Left lung (tissue), 10 donors: Measurements from ENCODE around the gene RCC1. TPM values are rescaled to one million over a fixed set of nuclear protein-coding genes. Genes with fewer than 3 reads are reported as not detected.
A peak's percentile ranks its signal among the peaks of the same experiment; 100 is the strongest.

Experiments used
- ATAC-seq: fragments of 200-7000 bp; cut with Tn5 transposase; one replicate; pipeline ENCODE4 v1.9.1; 2020; ENCODE audit warnings: moderate library complexity
- DNase-seq, 4 donors: peaks; one replicate each; pipeline ENCODE4 v3.0.0-alpha.2; 2013 to 2020
- H3K27ac ChIP-seq, 2 donors: fragments of 200-600 bp; sonication (generic) in 1 of 2; one replicate each; pipeline versions ENCODE4 v1.5.0 to v1.8.0; 2020 to 2021
- H3K27me3 ChIP-seq, 2 donors: fragments of 200-600 bp; sonication (generic) in 1 of 2; one replicate each; pipeline versions ENCODE4 v1.5.0 to v1.8.0; 2020 to 2021
- H3K36me3 ChIP-seq, 2 donors: fragments of 200-600 bp; sonication (generic) in 1 of 2; one replicate each; pipeline versions ENCODE4 v1.5.0 to v1.8.0; 2020 to 2021
- H3K4me1 ChIP-seq, 2 donors: fragments of 200-600 bp; one replicate each; pipeline ENCODE4 v1.8.0; 2021
- H3K4me3 ChIP-seq, 2 donors: fragments of 200-600 bp; sonication (generic) in 1 of 2; one replicate each; pipeline versions ENCODE4 v1.5.0 to v1.8.0; 2020 to 2021; ENCODE audit warnings: mild to moderate bottlenecking in 1 of 2
- H3K9me3 ChIP-seq, 2 donors: fragments of 200-600 bp; sonication (generic) in 1 of 2; one replicate each; pipeline versions ENCODE4 v1.5.0 to v1.8.0; 2020 to 2021
- intact Hi-C, 2 donors: fragments of 100-400 bp; cut with DNase I; formaldehyde crosslinking; loops; one replicate each; pipeline versions ENCODE4 v1.11.2 to v1.14.2; 2022
- polyA plus RNA-seq, 6 donors: library from polyadenylated mRNA; unstranded; fragments of 120-200 nt; gene quantifications; one replicate each; pipeline ENCODE4 v1.2.1, GENCODE V29; 2013; ENCODE audit not compliant: insufficient read length in 6 of 6
- total RNA-seq, 2 donors: library from RNA; stranded (reverse); fragmentation: NEBNext Ultra II Directional; extraction: Animal tissue kit (Norgen Biotek cat#: 25700); gene quantifications; one replicate each; pipeline ENCODE4 v1.2.1, GENCODE V29; 2021
- TF ChIP-seq, protein P1 (sequence below), 2 donors: fragments of 200-600 bp; sonication (generic) in 1 of 2; IDR thresholded peaks; one replicate each; pipeline versions ENCODE4 v1.5.0 to v1.8.0; 2021; ENCODE audit warnings: antibody characterized with exemption in 2 of 2
- donor health status: DM: no; HTN: yes; CAD: no.
- donor health status: DM: no; HTN: no; CAD: no.

Gene RCC1
- total and polyA plus RNA-seq, 8 donors, result 35.5 to 57.8 (median 38.7) TPM

DNA sequence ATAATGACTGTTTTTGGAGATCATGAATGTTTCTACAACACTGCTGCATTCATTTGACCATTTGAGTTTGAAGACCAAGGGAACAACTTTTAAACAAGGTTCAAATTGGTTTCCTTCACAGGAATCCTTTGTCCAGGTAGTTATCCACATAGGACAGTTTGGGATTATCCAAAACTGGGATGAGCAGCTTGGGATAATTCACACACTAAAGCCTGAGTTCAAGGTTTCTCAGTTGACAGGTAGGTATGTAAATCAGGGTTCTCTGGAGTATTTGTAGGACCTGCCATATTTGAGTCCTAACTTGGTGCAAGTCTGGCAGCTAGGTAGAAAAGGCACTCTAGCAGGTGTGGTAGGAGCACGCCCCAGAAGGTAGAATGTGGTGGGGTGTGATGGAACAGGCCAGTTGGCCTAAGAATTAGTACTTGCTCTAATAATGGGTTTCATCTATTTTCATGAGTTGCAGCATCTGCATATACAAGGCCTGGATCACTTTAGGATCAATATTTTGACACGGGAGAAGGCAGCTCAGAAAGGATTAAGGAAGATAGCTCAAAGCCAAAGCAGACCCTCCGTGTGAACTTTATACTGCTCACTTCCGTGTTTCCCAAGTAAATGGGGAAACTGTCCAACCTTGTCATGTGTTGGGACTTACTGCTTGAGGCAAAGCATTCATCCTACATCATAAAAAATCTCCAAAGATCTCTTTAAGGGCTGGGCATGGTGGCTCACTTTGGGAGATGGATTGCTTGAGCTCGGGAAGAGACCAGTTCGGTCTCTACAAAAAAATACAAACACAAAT lies 72.1 kb downstream of the RCC1 start:
- TF ChIP-seq, protein P1, sequence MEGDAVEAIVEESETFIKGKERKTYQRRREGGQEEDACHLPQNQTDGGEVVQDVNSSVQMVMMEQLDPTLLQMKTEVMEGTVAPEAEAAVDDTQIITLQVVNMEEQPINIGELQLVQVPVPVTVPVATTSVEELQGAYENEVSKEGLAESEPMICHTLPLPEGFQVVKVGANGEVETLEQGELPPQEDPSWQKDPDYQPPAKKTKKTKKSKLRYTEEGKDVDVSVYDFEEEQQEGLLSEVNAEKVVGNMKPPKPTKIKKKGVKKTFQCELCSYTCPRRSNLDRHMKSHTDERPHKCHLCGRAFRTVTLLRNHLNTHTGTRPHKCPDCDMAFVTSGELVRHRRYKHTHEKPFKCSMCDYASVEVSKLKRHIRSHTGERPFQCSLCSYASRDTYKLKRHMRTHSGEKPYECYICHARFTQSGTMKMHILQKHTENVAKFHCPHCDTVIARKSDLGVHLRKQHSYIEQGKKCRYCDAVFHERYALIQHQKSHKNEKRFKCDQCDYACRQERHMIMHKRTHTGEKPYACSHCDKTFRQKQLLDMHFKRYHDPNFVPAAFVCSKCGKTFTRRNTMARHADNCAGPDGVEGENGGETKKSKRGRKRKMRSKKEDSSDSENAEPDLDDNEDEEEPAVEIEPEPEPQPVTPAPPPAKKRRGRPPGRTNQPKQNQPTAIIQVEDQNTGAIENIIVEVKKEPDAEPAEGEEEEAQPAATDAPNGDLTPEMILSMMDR (IDR thresholded peaks at IDR 0.05), result no peak
- intact Hi-C loops, result no loop called here

DNA sequence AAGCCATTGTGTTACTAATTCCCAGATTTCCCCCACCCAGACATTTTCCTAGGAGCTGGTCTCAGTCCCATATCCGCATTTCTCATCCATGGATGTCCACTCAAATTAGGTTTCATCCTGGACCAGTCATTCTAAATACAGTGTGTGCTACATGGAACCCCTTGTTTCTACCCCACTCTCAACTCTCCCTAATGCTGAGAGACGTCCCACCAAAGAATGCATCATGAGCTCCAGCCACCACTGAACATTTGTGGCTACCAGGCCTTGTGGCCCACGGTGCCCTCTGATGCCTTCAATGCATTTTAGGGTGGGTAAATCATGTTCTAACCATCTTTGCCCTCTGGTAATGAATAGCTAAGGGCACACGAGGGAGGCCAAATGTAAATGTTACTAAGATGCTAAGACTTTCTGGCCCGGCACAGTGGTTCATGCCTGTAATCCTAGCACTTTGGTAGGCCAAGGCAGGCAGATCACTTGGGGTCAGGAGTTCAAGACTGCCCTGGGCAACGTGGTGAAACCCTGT lies 72.9 kb downstream of the RCC1 start:
- TF ChIP-seq, protein P1 (IDR thresholded peaks at IDR 0.05), result no peak
- Histone ChIP-seq H3K9me3 (no peaks in the 10 kb centered on the region), H3K27me3 (no peaks in the 10 kb centered on the region), H3K36me3 (peaks cover 0 to 68% of the 10 kb centered on the region in 2 donors), H3K27ac (peak overlapping the region in 1 of 2 donors; percentile 92), H3K4me3 (peak overlapping the region in 1 of 2 donors; percentile 86), H3K4me1 (peaks cover 21 to 40% of the 10 kb centered on the region in 2 donors)
- intact Hi-C loops, result no loop called here
- ATAC-seq (no peak), DNase-seq (no peak)

More for the DNA sequence above, 72.1 kb downstream of the RCC1 start:
- H3K4me1 ChIP-seq, result peaks cover 19 to 37% of the 10 kb centered on the region in 2 donors
- H3K27ac ChIP-seq, result peak overlapping the region in 1 of 2 donors; percentile 37
- ATAC-seq (no peak), DNase-seq (no peak)
- no peaks in the 10 kb centered on the region for H3K27me3 ChIP-seq
- peaks cover 0 to 76% of the 10 kb centered on the region in 2 donors for H3K36me3 ChIP-seq
- no peak overlapping the region for H3K4me3 ChIP-seq
- no peaks in the 10 kb centered on the region for H3K9me3 ChIP-seq

DNA sequence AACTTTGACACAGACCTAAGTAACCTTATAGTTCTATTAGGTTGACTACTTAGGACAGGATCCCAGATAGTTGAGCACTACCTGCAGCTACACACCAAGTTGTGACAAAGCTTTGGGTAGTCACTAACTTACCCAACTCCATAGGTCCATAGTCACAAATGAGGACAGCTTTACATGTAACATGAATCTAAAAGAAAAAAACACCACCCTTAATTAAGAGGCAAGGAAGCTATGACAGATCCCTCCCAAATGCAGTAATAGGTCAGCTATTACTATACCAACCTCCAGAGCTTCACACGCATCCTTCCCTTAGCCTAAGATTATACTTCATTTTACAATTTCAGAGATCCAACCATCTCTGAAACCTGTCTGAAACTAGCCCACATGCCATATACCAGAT lies 73.6 kb downstream of the RCC1 start:
- Histone ChIP-seq H3K9me3 (no peaks in the 10 kb centered on the region), H3K27me3 (no peaks in the 10 kb centered on the region), H3K4me3 (peak overlapping the region in 1 of 2 donors; percentile 86), H3K4me1 (peaks cover 21 to 40% of the 10 kb centered on the region in 2 donors), H3K27ac (peak overlapping the region in 1 of 2 donors; percentile 92), H3K36me3 (peaks cover 0 to 62% of the 10 kb centered on the region in 2 donors)
- DNase-seq (no peak), ATAC-seq (no peak)
- intact Hi-C loops, result no loop called here
- TF ChIP-seq, protein P1 (IDR thresholded peaks at IDR 0.05), result no peak

DNA sequence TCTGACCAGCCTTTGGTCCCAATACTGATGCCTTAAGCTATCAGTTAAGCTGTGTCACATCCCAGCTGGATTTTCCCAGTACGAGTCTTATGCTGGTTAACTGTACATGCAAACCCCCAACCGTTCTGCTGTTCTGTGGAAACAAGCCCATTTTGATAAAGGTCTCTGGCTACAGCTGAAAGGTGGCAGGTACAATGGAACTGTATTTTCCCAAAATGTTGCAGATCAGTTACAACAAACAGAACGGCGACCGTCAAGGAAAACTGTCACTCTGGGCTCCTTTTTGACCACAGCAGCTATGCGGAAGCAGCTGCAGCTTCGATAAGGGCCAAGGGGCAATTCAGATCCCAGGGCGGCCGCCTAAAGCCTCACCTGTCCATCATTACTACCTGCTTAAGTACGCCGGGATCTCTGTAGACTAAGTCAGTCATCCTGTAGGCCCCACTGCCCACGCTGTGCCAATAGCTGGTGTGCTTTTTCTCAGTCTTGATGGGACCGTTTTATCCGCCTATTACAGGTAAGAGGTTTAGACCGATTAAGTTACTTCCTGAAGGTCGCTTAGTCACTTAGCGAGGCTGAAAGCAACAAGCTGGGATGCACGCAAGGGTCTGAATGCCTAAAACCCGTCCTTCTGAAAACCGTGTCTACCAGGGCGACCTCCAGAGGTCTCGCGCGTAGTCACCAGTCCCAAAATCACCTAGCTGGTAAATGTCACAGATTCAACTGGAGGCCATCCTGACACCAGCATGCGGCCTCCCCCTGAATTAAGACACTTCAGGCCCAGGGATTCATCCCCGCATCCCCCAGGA lies 75.1 kb downstream of the RCC1 start:
- Histone ChIP-seq H3K36me3 (peaks cover 0 to 46% of the 10 kb centered on the region in 2 donors), H3K9me3 (no peaks in the 10 kb centered on the region), H3K27ac (peak overlapping the region; percentile 91 to 92), H3K27me3 (no peaks in the 10 kb centered on the region), H3K4me1 (peaks cover 21 to 40% of the 10 kb centered on the region in 2 donors), H3K4me3 (peak overlapping the region; percentile 74 to 86)
- TF ChIP-seq, protein P1 (IDR thresholded peaks at IDR 0.05), result no peak
- ATAC-seq, result peak; percentile 48
- peak in 2 of 4 donors; percentile 40 to 46 for DNase-seq
- intact Hi-C loops, result no loop called here
